ENCODE data around the gene SPARCL1. TPM values are rescaled to one million over a fixed set of nuclear protein-coding genes. Genes with fewer than 3 reads are reported as not detected.

Gene SPARCL1
- total RNA-seq, 4 donors from 2014 or later: 225 to 357 (median 273) TPM

- intact Hi-C loops (cut with DNase I; ENCODE audit: low total_unique reads): no loop called here
- Histone ChIP-seq H3K4me3 (no peak overlapping the region), H3K36me3 (no peaks in the 10 kb centered on the region), H3K4me1 (no peaks in the 10 kb centered on the region), H3K27me3 (no peaks in the 10 kb centered on the region), H3K27ac (no peak overlapping the region), H3K9me3 (no peaks in the 10 kb centered on the region)
- ATAC-seq (peak in 1 of 2 donors; percentile 61), DNase-seq (peak in 1 of 2 donors; percentile 22)
- TF ChIP-seq POLR2A (IDR thresholded peaks at IDR 0.05) (no peak), CTCF (IDR thresholded peaks at IDR 0.05 in 4 of 5, conservative IDR thresholded peaks at IDR 0.05 in 1 of 5) (no peak)
- in situ Hi-C loops (cut with MboI; ENCODE audit: low sequenced_read_pairs in 4 of 4): loop anchor here in 1 of 4 donors (25.0 kb wide), 1 partner anchor 278 kb away; the partner anchor contains the start of gene MEPE
Observed at GRCh38 chr4:87559090-87559837, 30.1 kb upstream of the SPARCL1 start.

GRCh38 chr4:87557348-87557747, 28.2 kb upstream of the SPARCL1 start:
- no peaks in the 10 kb centered on the region for H3K9me3 ChIP-seq
- H3K4me3 ChIP-seq: no peak overlapping the region
- intact Hi-C loops (cut with DNase I; ENCODE audit: low total_unique reads): no loop called here
- H3K27ac ChIP-seq: no peak overlapping the region
- ATAC-seq (no peak), DNase-seq (no peak)
- H3K27me3 ChIP-seq: no peaks in the 10 kb centered on the region
- no peaks in the 10 kb centered on the region for H3K36me3 ChIP-seq
- TF ChIP-seq POLR2A (IDR thresholded peaks at IDR 0.05): no peak
- TF ChIP-seq CTCF (IDR thresholded peaks at IDR 0.05 in 4 of 5, conservative IDR thresholded peaks at IDR 0.05 in 1 of 5): no peak
- in situ Hi-C loops (cut with MboI; ENCODE audit: low sequenced_read_pairs in 4 of 4): loop anchor here in 1 of 4 donors (25.0 kb wide), 1 partner anchor 280 kb away; the partner anchor contains the start of gene MEPE
- H3K4me1 ChIP-seq: no peaks in the 10 kb centered on the region

GRCh38 chr4:87555773-87556619, 26.8 kb upstream of the SPARCL1 start:
- H3K4me1 ChIP-seq: no peaks in the 10 kb centered on the region
- peak; percentile 63 to 66 for ATAC-seq
- no peak for TF ChIP-seq CTCF (IDR thresholded peaks at IDR 0.05 in 4 of 5, conservative IDR thresholded peaks at IDR 0.05 in 1 of 5)
- TF ChIP-seq POLR2A (IDR thresholded peaks at IDR 0.05): no peak
- in situ Hi-C loops (cut with MboI; ENCODE audit: low sequenced_read_pairs in 4 of 4): loop anchor here in 1 of 4 donors (25.0 kb wide), 1 partner anchor 281 kb away; the partner anchor contains the start of gene MEPE
- H3K27me3 ChIP-seq: no peaks in the 10 kb centered on the region
- DNase-seq: no peak
- intact Hi-C loops (cut with DNase I; ENCODE audit: low total_unique reads): no loop called here
- H3K9me3 ChIP-seq: no peaks in the 10 kb centered on the region
- peak overlapping the region in 1 of 4 donors; percentile 49 for H3K27ac ChIP-seq
- H3K4me3 ChIP-seq: no peak overlapping the region
- H3K36me3 ChIP-seq: no peaks in the 10 kb centered on the region

GRCh38 chr4:87553182-87553581, 24.0 kb upstream of the SPARCL1 start:
- Histone ChIP-seq H3K4me3 (no peak overlapping the region), H3K9me3 (no peaks in the 10 kb centered on the region), H3K27ac (no peak overlapping the region), H3K27me3 (no peaks in the 10 kb centered on the region), H3K36me3 (no peaks in the 10 kb centered on the region), H3K4me1 (no peaks in the 10 kb centered on the region)
- TF ChIP-seq CTCF (IDR thresholded peaks at IDR 0.05 in 4 of 5, conservative IDR thresholded peaks at IDR 0.05 in 1 of 5): no peak
- no peak for TF ChIP-seq POLR2A (IDR thresholded peaks at IDR 0.05)
- in situ Hi-C loops (cut with MboI; ENCODE audit: low sequenced_read_pairs in 4 of 4) (loop anchor here in 1 of 4 donors (25.0 kb wide), 1 partner anchor 284 kb away; the partner anchor contains the start of gene MEPE), intact Hi-C loops (cut with DNase I; ENCODE audit: low total_unique reads) (no loop called here)
- no peak for DNase-seq
- no peak for ATAC-seq
